ENCODE data around the gene REL. TPM values are rescaled to one million over a fixed set of nuclear protein-coding genes. Genes with fewer than 3 reads are reported as not detected.

Gene REL
- polyA plus RNA-seq, 1 of the 3 experiments (the other 2 are of a cell fraction), result 0.59 TPM

GRCh38 chr2:60934165-60934722, 52.9 kb downstream of the REL start:
- Histone ChIP-seq H3K4me1 (ENCODE audit: control insufficient read depth in 1 of 2, insufficient read depth in 2 of 2, low read depth in 1 of 2, low read length in 1 of 2) (no peaks in the 10 kb centered on the region), H3K4me3 (ENCODE audit: low read depth in 2 of 2, low read length in 1 of 2) (no peak overlapping the region), H3K4me2 (no peak overlapping the region), H4K20me1 (ENCODE audit: insufficient read depth) (no peaks in the 10 kb centered on the region), H3F3A (replicated peaks; ENCODE audit: insufficient read depth) (no peaks in the 10 kb centered on the region), H3K9ac (no peak overlapping the region), H2AFZ (ENCODE audit: low read depth) (no peak overlapping the region), H3K9me2 (no peaks in the 10 kb centered on the region), H3K27me3 (ENCODE audit: insufficient read depth) (no peaks in the 10 kb centered on the region), H3K9me3 (no peaks in the 10 kb centered on the region), H3K79me2 (ENCODE audit: insufficient read depth) (no peaks in the 10 kb centered on the region), H3K36me3 (replicated peaks in 1 of 2; ENCODE audit: control insufficient read depth in 1 of 2, insufficient read depth in 2 of 2, low read length in 1 of 2) (no peaks in the 10 kb centered on the region), H3K27ac (ENCODE audit: low read depth in 2 of 2, low read length in 1 of 2) (no peak overlapping the region)
- ChIA-PET POLR2A (no interaction called here), CTCF (interaction anchor here (1.0 kb wide), 1 partner anchor 64 kb away, joined by 3 read pairs; no protein-coding TSS in a partner anchor)
- WGBS (ENCODE audit: low lambda C conversion rate), result 91% methylated on average over 2 of the region's 2 CpGs
- TF ChIP-seq RCOR1 (IDR thresholded peaks at IDR 0.05; ENCODE audit: low read length), result no peak
- no peak for TF ChIP-seq RFX5 (IDR thresholded peaks at IDR 0.05; ENCODE audit: low read length)
- TF ChIP-seq EZH2phosphoT487 (IDR thresholded peaks at IDR 0.05; ENCODE audit: borderline replicate concordance, low read depth), result no peak
- TF ChIP-seq, protein P1, sequence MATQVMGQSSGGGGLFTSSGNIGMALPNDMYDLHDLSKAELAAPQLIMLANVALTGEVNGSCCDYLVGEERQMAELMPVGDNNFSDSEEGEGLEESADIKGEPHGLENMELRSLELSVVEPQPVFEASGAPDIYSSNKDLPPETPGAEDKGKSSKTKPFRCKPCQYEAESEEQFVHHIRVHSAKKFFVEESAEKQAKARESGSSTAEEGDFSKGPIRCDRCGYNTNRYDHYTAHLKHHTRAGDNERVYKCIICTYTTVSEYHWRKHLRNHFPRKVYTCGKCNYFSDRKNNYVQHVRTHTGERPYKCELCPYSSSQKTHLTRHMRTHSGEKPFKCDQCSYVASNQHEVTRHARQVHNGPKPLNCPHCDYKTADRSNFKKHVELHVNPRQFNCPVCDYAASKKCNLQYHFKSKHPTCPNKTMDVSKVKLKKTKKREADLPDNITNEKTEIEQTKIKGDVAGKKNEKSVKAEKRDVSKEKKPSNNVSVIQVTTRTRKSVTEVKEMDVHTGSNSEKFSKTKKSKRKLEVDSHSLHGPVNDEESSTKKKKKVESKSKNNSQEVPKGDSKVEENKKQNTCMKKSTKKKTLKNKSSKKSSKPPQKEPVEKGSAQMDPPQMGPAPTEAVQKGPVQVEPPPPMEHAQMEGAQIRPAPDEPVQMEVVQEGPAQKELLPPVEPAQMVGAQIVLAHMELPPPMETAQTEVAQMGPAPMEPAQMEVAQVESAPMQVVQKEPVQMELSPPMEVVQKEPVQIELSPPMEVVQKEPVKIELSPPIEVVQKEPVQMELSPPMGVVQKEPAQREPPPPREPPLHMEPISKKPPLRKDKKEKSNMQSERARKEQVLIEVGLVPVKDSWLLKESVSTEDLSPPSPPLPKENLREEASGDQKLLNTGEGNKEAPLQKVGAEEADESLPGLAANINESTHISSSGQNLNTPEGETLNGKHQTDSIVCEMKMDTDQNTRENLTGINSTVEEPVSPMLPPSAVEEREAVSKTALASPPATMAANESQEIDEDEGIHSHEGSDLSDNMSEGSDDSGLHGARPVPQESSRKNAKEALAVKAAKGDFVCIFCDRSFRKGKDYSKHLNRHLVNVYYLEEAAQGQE (IDR thresholded peaks at IDR 0.05; ENCODE audit: low read depth, low read length), result no peak
- no peak for TF ChIP-seq CTCF (IDR thresholded peaks at IDR 0.05)
- TF ChIP-seq USF2 (IDR thresholded peaks at IDR 0.05; ENCODE audit: borderline replicate concordance, low read depth, low read length), result no peak
- TF ChIP-seq FOXJ3 (CRISPR knock-in tag; IDR thresholded peaks at IDR 0.05), result no peak
- TF ChIP-seq YY1 (IDR thresholded peaks at IDR 0.05; ENCODE audit: low read depth), result no peak
- no peak for TF ChIP-seq FOSL2 (IDR thresholded peaks at IDR 0.05; ENCODE audit: borderline replicate concordance, low read depth)
- TF ChIP-seq RXRA (IDR thresholded peaks at IDR 0.05; ENCODE audit: borderline replicate concordance, low read depth), result no peak
- no peak for TF ChIP-seq GATA2 (CRISPR knock-in tag; IDR thresholded peaks at IDR 0.05)
- DNase-seq, result no peak

Measured in SK-N-SH (cell line).